Measurements from ENCODE around the gene ELMO1.

Gene ELMO1

DNA sequence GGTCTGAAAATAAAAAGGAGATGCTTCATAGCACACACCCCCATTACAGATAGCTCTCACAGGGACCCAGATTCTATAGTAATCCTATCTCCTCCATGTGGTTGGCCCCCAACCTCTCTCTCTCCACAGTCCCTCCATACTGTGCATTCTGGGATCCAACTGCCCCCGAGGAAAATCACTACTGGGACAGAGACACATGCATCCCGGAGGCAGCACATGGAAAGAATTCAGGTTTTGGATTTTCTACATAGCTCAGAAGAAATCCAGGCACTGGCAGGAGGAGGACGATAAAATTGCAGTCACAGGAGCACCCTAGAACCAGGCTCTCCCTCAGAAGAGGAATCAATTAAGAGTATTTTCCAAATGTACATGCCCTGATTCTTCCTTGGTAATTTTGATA, 239.5 kb downstream of the ELMO1 start:
- no peak for DNase-seq

DNA sequence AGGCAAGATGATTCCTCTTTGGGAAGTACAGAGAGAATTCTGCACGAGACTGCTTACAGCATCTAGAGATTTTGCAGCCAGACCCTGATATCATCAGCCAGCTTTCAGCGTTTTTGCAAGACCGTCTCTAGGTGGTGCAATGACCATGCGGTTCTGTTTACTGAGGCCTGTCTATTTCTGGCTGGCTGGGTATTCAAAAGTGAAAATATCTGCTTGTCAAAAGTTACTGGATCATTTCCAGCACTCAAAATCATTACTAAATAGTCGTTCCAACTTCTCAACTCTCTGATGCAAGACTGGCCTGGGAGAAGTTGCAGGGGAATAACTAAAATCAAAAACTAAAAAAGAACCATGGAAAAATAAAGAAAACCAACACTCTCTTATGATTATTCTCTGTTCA, 240.1 kb downstream of the ELMO1 start:
- peak in 1 of 2 experiments; percentile 4 for DNase-seq

DNA sequence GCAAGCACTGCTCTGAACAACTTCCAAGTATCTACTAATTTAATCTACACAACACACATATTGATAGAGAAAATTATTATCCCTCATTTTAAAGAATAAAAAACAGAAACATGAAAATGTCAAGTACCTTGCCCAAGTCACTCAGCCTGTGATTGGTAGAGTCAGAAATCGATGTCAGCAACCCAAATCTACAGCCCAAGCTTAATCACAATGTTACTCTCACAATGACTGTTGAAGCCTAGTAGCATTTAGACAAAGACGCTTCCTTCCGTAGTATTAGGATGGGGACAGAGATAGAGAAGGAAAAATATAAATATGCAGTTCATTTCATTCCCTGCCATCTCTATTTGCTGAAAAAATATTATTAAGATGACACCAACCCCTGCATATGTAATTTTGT, 242.5 kb downstream of the ELMO1 start:
- no peak for DNase-seq

DNA sequence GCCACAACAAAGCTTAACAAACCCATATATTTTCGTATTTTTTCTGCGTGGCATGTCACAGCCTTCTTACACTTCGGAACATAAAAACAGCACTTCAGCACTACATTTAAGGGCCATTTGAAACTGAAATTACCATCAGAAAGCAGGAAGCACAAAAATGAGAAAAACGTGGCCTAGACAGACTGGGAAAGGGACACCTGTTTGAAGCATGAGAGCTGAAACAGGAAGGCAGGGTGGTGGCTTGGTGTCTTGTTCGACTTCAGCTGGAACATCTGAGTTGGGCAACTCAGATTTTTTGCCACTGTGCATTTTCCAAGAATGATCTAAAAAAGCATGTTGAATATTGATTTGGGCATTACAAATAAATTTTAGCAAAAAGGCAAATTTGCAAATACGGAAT, 243.2 kb downstream of the ELMO1 start:
- DNase-seq: no peak

DNA sequence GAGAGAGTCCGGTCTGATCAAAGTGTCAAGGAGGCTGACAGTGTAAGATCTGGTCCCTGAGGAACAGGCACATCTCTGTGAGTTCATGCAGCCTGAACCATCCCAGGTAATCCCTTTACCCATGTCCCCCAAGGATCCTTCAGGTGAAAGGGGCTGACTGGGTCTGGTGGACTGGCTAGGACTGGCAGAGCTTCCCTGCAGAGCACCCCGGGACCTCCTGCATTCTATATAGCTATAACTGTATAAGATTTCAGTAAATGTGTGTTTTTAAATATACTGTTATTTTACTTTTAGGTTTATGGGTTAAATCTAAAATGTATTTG, 246.8 kb downstream of the ELMO1 start:
- DNase-seq: no peak

DNA sequence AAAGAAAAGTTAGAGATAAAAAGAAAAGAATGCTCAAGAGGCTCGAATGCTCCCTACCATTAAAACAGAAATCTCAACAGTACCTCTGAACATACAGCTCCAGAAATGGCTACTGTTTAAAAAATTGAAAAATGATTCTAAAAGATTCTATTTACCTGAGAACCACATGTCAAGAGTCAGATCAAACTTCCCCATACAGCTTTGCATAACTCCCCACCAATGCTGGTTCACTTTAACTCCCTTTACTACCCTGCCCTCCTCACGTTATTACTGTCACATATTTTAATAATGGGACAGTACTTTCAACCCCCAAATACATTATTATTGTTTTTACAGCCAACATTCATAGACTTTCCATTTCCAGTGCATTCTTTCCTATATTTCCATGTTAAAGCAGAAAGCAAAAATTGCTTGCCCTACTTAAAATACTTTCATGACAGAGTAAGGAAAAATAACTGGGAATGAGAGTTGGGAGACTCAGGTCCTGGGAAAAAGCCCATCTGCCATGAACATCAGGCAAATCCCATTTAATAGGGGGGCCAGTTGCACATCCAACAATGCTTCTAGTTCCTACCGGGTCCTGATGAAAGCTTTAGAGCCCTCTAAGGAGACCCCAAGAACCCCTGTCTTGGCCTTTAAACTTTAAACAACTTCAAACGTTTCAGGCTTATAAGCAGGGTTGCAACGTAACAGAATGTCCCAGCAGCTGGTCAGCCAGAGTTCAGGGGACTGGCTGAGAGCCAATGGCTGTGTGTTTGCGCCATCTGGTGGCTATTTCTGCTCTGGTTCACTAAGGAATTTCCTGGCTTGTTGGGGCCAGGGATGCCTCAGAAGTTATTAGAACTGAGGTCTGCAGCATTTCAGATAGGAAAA, 247.4 kb downstream of the ELMO1 start:
- DNase-seq: peak in 1 of 2 experiments; percentile 62

DNA sequence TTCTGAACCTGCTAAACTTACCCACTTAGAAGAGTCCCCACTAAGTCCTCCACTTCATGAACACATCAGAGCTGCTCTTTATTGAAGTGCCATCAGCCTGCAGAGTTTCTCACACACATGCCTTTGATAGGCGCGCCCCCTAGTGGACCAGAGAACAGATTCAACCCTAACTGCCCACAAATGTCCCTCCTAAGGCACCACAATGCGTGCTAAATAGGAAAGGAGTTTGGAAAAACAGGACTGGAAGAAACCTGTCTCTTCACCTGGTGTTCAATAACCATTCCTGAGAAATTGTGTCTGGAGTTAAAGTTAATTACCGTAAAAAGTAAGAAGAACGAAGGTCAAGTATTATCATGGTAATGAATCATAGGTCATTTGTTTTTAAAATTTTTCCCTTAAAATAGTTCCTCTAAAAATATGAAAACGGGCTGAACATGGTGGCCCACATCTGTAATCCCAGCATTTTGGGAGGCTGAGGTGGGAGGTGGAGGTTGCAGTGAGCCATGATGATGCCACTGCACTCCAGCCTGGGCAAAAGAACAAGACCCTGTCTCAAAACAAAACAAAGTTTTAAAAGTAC, 249.7 kb downstream of the ELMO1 start:
- DNase-seq: peak in 1 of 2 experiments; percentile 62

DNA sequence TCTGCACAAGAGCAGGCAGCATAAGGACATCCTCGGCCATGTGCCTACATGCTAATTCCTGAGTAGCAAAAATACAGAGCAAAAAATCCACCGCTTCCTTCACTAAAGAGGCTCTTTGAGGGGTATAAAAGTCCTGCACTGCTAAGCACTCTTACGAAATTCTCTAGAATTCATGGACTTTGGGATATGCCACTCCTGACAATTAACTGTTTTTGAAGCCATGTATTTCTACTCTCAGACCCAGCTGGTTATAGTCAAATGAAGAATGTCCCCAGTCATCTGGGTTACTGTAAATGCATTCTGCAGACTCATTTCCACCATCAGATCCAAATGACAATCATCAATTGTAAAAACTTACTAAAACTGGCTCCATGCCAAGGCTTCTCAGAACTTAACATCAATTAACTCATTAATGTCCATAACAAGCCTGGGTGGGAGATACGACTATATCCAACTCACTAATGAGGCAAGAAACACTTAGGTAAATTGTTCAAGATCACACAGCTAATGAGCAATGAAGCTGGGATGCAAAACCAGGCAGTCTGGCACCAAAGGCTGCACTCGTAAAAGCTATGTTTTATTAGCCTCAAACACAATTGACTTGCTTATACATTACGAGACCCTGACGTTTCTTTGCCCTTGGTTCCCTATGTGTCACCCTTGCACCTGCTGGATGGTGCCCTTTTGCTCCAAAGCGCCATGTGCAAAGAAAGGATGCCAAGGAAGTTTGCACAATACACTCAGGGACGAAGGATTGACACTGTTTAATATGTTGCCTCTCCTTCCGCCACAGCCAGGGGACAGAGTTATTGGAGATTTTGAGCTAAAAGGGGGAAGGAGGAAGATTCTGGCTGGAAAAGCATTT, 250.4 kb downstream of the ELMO1 start:
- DNase-seq: no peak

DNA sequence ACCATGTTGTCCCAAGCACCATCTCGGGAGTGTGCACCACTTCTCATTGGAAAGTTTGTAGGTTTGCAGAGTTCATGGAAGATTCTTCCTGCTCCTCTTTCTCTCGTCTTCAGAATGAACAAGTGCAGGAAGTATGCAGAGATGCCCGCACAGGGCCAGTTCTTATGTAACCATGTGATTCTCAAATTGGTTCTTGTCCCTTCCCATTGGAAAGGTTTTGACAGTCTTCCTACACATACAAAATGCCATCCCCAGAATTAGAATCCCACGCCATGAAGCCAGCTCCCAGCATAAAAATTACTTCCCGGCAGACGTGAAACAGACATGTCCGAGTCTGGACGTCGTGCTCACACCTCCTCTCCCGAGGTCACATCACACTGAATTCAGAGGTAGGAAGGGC, 251.6 kb downstream of the ELMO1 start:
- DNase-seq: no peak

DNA sequence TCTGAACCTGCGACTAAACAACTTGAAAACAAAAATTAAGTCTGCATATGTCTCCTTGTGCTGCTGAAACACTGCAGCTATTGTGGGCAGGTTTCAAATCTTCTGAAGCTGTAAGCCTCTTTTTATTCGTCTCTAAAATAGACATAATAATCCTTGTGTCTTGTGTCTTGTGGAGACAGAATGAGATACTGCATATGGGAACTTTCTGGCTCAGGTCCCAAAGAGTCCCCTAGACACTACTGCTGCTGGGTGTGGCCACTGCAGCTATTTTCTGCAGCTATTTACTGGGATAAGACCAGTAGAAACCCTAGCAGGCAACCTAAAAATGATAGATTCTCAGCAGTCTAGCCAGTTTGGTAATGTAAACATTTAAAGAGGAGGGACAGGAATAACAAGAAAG, 252.0 kb downstream of the ELMO1 start:
- DNase-seq: no peak

DNA sequence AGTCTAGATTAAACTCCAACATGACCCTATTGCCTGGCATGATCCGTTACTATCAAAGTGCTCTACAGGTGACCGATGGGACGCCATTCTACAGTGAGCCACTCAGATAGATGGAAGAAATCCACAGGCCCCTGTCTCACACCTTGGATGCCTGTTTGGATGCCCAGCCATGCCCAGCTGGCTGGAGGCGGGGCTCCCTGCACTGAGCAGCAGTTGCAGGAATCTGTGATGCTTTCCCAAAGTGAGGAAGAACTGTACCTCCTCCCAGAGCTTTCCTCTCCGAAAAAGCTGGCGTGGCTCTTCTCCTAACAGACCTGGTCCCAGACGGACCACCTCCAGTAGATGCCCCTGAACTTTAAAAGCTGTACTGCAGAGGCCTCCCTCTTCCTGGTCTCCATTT, 253.3 kb downstream of the ELMO1 start:
- no peak for DNase-seq

DNA sequence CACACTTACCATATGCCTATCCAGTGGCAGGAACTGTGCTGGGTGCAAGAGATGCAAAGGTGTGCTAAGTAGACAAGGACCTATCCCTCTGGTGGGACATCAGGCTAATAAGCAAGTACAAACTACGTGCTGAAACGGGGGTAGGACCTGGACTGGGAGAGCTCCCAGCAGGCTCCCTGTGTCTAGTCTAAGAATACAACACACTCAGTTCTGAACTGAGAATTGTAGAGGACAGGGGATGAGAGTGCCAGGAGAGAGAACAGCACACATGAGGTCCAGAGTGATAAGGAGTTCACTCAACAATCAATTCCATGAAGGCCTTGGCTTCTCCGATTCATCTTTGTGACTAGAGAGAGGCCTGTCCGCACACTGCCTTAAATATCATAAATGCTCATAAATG, 253.7 kb downstream of the ELMO1 start:
- DNase-seq: no peak

DNA sequence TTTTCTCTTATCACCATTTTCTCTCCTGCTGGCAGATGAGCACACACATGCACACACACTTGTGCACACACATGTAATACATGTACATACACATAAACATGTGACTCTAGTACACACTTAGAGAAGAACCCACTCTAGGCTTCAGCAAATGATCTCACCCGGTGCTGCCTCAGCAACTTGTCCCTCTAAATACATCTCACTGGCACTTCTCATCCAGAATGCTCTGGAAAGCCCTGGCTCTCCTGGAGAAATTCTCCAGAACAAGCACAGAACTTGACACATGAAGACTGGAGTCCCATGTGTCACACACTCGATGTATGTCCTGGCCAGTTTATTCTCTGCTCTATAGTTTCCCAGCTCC, 254.9 kb downstream of the ELMO1 start:
- no peak for DNase-seq

DNA sequence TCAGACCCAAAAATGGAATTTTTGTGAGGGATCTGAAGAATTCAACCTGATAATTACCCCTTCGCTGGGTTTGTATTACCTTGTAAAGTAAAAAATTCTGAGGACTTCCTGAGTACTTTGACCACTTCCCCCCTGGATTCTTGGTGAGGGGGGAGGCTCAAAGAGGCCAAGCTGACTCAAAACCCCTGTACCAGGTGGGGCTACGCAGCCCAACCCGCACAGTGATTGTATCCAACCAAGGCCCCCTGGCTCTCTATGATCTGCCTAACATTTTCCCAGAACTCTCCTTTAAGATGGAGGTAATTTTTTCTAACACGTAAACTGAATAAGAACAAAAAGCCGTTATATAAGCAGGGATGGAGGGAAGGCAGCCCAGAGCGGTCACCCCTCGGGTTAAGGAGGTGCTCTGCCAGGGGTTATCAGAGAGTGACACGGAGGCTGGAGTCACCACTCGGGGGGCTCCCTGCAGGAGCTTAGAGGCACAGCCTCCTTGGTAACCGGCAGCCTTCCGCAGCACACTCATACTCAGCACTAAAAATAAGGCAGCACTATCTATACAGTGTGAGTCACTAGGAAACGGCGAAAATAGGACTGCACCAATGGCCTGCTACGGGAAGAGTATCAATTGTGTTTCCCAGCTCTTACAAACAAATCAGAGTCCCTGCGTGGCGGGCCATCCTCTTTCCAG, 255.4 kb downstream of the ELMO1 start:
- no peak for DNase-seq

DNA sequence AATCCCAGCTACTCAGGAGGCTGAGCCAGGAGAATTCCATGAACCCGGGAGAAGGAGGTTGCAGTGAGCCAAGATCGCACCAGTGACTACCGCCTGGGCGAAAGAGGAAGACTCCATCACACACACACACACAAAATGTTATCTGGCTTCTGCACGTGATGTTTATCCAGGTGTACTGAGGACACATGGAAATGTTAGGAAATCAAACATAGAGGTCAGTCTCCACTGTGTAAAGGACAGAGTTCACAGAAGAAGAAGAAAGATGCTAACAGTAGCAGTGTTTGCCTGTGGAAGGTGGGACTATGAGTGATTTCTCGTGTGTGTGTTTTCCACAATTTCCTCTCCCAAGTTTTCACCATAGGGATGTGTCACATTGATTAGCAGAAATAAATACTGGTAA, 256.9 kb downstream of the ELMO1 start:
- no peak for DNase-seq

DNA sequence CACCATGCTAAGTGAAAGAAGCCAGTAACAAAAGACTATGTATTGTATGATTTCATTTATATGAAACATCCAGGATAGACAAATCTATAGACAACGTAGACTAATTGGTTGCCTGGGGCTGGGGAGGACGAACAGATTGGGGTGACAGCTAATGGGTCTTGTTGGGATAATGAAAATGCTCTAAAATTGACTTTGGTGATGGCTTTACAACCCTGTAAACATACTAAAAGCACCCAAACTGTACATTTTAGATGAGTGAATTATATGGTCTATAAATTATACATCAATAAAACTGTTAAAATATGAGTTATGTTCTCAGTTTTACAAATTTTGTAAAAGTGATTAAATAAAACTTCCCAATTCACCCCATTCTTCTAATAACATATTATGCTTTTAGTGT, 261.5 kb downstream of the ELMO1 start:
- DNase-seq: no peak

DNA sequence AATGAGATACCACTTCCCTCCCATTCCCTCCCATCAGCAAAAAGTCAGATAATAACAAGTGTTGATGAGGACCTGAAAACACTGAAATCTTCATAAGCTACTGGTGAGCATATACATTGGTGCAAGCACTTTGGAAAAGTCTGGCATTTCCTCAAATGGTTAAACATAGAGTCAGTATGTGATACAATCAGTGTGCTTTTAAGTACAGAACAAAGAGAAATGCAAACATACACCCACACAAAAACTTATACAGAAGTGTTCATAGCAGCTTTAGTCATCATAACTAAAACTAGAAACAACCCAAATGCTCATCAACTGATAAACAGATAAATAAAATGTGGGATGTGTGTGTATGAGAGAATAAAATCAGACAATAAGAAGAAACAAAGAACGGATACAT, 261.9 kb downstream of the ELMO1 start:
- DNase-seq: no peak

DNA sequence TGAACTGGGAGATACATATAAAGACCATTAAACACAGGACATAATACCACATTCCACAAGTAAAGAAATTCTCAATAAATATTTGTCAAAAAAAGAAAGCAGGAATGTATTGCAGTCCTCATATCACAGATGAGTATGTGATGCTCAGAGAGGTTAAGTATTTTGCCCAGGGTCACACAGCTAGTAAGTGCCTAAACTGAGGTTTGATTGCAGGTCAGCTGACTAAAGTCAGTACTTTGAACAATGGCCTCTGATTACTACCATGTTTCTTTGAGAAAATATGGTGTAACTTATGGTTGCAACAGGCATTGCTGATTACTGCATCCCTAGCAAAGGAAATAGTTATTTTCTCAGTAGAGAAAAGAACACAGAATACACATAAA, 267.1 kb downstream of the ELMO1 start:
- DNase-seq: no peak

DNA sequence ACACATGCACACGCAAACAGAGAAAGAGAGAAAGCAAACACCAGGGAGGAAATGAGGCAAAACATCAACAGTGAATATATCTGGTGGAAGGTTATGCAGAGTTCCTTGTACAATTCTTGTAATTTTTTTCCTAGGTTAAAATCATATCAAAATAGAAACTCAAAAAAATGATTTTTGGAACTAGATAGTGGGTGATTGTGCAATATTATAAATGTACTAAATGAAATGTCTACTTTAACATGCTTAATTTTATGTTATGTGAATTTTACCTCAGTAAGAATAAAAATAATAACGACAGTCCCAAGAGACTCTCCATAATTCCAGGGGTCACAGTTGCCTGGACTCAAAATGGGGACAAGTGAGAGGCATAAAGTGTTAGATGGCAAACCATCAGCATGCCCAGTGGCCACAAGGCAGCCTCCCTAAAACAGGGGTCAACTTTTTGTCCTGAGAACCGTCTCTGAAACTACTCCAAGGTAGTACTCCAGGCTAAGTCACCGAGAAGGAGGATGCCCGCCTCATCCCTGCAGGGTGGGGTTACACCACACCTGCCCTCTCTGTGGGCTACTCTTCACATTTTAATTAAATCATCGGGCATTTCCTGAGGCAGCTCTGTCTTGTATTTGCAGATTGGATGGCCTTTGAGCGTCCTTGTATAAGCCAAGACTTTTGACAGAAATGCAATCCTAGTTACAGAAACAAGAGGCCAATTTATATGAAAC, 267.7 kb downstream of the ELMO1 start:
- DNase-seq: no peak

DNA sequence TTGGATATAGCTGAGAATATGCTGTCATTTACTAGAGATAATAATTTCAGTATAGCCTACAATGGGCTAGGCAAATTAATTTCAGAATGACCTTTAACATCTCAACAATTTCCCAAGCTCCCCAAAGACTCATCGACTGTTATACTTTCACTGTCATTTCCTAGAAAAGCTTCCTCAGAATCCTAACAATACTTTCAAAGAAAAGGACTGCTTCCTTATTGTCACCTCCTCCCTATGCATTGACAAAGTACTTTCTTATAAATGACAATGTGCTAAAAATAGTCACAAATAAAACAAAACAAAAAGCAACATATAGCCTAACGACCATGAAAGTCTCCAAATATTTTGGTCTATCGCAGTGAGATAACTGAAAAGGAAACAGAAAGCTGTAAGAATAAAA, 272.6 kb downstream of the ELMO1 start:
- DNase-seq: no peak

DNA sequence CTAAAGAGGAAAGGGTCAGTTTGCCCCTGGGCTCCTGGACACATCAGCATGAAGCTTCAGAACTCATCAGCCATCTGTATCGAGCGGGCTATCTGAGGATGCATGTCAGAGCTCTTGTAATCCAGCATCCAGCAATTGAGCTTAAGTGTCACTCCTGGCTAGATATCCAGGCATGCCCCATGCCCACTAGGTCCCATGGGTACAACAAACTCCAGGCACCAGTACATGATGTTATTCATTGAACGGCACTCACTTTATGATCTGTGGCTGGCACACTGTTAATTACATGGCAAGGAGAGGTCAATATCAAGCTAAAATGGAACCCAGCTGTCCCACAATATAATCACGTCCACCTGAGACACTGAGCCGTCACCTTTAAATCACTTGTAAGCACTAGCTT, 274.2 kb downstream of the ELMO1 start:
- DNase-seq: no peak

DNA sequence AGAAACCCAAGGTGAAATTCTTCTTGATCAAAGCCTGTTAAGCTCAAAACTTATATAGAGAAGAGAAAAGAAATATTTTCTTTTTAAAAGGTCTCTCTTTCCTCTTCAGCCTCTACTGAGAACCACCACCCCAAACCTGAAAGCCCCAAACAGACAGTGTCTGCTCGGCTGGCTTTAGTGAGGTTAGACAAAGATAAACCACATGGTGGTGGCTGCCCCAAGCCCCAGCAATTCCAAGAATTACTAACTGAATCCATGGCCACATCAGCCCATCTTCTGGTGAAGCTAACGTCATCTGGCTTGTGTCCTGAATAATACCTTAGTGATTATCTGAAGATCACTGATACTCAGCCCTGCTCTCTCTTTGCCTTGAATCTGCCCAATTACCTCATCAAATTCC, 275.0 kb downstream of the ELMO1 start:
- no peak for DNase-seq

DNA sequence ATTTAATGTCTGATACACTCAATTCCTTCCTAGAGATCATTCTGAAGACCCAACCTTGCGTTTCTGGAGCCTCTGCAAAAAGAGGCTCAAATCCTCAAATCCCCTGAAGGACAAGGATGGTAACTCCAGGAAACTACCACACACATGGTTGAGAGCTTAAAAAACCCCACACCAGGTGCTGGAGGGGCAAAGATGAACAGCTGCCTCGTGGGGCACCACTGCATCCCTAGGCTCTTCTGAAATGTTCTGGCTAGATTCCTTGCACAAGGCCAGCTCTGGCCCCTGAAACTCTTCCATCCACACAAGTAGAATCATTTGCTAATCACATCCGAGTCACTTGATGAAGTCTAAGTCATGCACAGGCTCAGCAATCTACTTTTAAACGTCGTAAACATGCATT, 286.6 kb downstream of the ELMO1 start:
- DNase-seq: no peak
